CD4-positive, CD25-positive, alpha-beta regulatory T cell (primary cell): ENCODE results near the gene TRIM15. TPM values are rescaled to one million over a fixed set of nuclear protein-coding genes. Genes with fewer than 3 reads are reported as not detected.
"Not testable (repeated sequence)": the region's sequence is repeated elsewhere in the genome, so short reads cannot be mapped to it uniquely, and the experiment has no call there.

Experiments used
- ATAC-seq, 2 donors: fragments of 150-1000 bp; cut with Tn5 transposase; one replicate each; pipeline ENCODE4 v1.10.0; 2021; ENCODE audit warnings: low read depth in 2 of 2, moderate number of reproducible peaks in 2 of 2, moderate library complexity in 1 of 2
- DNase-seq, 3 donors: peaks; one replicate each; pipeline versions ENCODE4 v3.0.0 to v3.0.0-alpha.2; 2012 to 2022; ENCODE audit warnings: mixed read lengths in 1 of 3
- H3K27ac ChIP-seq: one replicate; pipeline ENCODE4 v1.7.0; 2013; ENCODE audit warnings: mild to moderate bottlenecking, low read length; ENCODE audit not compliant: insufficient read depth, poor library complexity, severe bottlenecking
- H3K27me3 ChIP-seq: one replicate; pipeline ENCODE4 v1.7.0; 2013; ENCODE audit warnings: low read length; ENCODE audit not compliant: control insufficient read depth, insufficient read depth
- H3K36me3 ChIP-seq: one replicate; pipeline ENCODE4 v1.7.0; 2013; ENCODE audit warnings: mild to moderate bottlenecking, low read length, moderate library complexity; ENCODE audit not compliant: control insufficient read depth, insufficient read depth
- H3K4me1 ChIP-seq: 2 replicates; pipeline ENCODE4 v1.7.0; 2013; ENCODE audit warnings: mild to moderate bottlenecking, low read length; ENCODE audit not compliant: insufficient read depth, control insufficient read depth, poor library complexity, severe bottlenecking
- H3K4me3 ChIP-seq: one replicate; pipeline ENCODE4 v1.7.0; 2013; ENCODE audit warnings: low read depth, mild to moderate bottlenecking, low read length, moderate library complexity
- H3K9me3 ChIP-seq, 2 experiments: 1 replicate in 1 of 2; 2 replicates in 1 of 2; pipeline ENCODE4 v1.7.0; 2013; ENCODE audit warnings: low read length in 2 of 2, mild to moderate bottlenecking in 1 of 2, moderate library complexity in 1 of 2; ENCODE audit not compliant: control insufficient read depth in 2 of 2
- H3K27ac Mint-ChIP-seq, 3 donors: one replicate each; pipeline ENCODE4 v1.8.0; 2020 to 2022; ENCODE audit warnings: mild to moderate bottlenecking in 3 of 3, mixed read lengths in 3 of 3, moderate library complexity in 2 of 3
- H3K27me3 Mint-ChIP-seq: one replicate; pipeline ENCODE4 v1.8.0; 2022; ENCODE audit warnings: mild to moderate bottlenecking, mixed read lengths
- H3K36me3 Mint-ChIP-seq: one replicate; pipeline ENCODE4 v1.8.0; 2020; ENCODE audit warnings: mixed read lengths
- H3K4me1 Mint-ChIP-seq, 4 donors: one replicate each; pipeline ENCODE4 v1.8.0; 2020 to 2022; ENCODE audit warnings: mixed read lengths in 4 of 4, mild to moderate bottlenecking in 1 of 4
- H3K4me3 Mint-ChIP-seq, 4 donors: one replicate each; pipeline ENCODE4 v1.8.0; 2020 to 2022; ENCODE audit warnings: mild to moderate bottlenecking in 4 of 4, mixed read lengths in 4 of 4, moderate library complexity in 3 of 4
- H3K9me3 Mint-ChIP-seq, 7 donors: one replicate each; pipeline ENCODE4 v1.8.0; 2020 to 2022; ENCODE audit warnings: mixed read lengths in 7 of 7, mild to moderate bottlenecking in 3 of 7, moderate library complexity in 2 of 7
- polyA plus RNA-seq, 4 donors: library from polyadenylated mRNA; unstranded; fragments of 300-500 nt; fragmentation: Illumina TruSeq; gene quantifications; one replicate each; pipeline ENCODE4 v1.2.3, GENCODE V29; 2021
- total RNA-seq: library from RNA; stranded (reverse); gene quantifications from one replicate; pipeline ENCODE4 v1.2.3, GENCODE V29; 2022

The TRIM15 gene
- total and polyA plus RNA-seq, 5 donors from 2014 or later: not detected

DNA sequence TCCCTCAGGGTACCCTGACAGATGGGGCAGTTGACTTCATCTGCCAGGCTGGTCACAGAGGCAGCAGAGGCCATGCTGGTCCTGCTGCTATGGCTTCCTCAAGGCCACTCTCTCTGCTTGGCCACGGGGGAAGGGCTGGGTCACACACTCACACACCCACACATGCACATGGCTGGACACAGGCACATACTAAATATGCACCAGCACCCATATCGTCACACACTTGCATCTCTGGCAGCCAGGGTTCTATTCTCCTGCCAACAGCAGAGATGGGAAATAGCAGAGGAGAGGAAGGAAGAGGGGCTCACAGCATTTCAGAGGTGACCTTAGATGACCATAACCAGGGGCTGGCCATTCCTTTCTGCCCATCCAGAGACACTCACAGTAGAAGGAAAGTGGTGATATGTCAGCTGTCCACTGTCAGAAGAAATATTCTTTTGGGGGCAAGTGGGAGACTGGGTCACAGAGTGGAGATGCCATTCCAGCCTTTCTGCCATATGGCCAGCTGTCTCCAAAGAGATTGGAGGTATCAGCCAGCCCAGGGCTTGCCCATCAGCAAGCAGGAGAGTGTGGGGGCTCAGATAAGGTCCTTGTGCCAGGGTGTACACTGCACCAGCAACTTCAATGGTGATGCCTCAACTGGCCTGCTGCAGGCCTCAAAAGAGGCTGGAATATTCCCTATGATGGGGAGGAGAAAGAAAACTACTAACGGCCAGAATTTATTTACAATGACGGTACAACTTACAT lies 2.4 kb upstream of the TRIM15 start, which contains the start of gene TRIM10:
Gene TRIM10, minus strand, starts transcription at position 427 of the 747 bp plus-strand sequence. Its CDS starts 353 bp downstream, at position 74.
- Mint-ChIP-seq H3K4me1 (peaks cover 0 to 17% (median 7%) of the 10 kb centered on the region in 4 donors), H3K27ac (no peak within 1 kb of the TSS), H3K9me3 (no peaks in the 10 kb centered on the region), H3K27me3 (peaks cover 18% of the 10 kb centered on the region), H3K4me3 (peak within 1 kb of the TSS in 1 of 4 donors; percentile 42), H3K36me3 (no peaks in the 10 kb centered on the region)
- H3K36me3 ChIP-seq: no peaks in the 10 kb centered on the region
- DNase-seq (no peak), ATAC-seq (no peak)
- H3K9me3 ChIP-seq: no peaks in the 10 kb centered on the region
- peaks cover 7% of the 10 kb centered on the region for H3K27me3 ChIP-seq
- H3K27ac ChIP-seq: no peak within 1 kb of the TSS
- H3K4me1 ChIP-seq: peaks cover 4% of the 10 kb centered on the region
- no peak within 1 kb of the TSS for H3K4me3 ChIP-seq

DNA sequence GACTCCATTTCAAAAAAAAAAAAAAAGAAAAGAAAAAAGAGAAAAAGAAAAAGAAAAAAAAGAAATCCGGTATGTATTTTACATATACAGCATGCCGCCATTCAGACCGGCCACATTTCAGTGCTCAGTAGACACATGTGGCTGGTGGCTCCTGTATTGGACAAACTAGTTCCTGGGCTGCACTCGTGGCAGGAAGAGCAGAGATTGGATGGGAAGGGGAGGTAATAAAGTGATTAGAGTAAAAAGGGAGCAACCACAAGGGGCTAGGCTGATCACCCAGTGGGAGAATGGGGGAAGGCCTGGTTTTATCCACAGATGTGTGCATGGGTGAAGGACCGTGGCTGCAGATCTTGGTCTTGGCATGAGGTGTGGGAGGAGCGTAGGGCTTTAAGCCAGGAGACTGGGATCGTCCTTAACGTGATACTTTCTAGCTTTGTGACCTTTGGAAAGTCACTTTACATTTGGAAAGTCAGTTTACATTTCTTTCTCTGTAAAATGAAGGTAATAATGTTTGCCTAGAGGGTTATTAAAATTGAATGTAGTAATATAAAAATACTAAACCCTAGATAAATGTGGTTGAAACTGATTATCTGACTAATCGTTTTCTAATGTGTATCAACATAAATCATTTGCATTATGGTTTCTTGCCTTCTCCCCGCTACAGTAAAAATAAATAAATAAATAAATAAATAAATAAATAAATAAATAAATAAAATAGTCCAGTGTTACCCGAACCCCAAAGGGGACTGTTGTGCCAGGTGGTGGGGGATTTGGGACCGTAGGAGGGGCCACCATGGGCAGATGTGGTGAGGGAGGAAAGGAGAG lies 869 bp upstream of the TRIM15 start:
- DNase-seq: no peak

DNA sequence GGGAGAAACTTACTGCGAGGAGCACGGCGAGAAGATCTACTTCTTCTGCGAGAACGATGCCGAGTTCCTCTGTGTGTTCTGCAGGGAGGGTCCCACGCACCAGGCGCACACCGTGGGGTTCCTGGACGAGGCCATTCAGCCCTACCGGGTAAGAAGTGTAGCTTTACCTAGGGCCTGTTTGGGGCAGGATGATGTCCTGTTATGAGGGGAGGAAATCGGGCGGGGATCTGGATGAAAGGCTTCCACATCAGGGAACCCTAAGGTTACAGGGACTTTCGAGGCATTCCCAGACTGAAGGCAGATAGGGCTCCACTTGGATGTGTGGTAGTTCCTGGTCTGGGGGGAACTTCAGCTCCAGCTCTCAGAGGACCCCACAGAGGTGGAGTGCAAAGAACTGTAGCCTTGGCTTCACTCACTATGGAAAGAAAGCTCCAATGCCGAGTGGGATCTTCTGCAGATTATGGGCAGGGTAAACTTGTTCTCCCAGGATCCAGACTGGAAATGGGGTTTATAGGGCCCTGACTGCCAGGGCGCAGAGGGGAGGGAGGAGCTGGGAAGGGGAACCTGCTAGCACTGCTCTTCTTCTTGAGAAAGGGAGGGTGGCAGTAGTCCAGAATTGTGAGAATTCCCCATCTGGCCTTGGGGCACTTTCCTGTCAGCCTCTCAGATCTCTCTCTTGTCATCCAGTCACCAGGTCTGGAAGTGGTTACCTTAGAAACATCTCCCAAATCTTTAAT lies 740 bp downstream of the TRIM15 start:
- Mint-ChIP-seq H3K4me1 (peaks cover 7 to 29% (median 14%) of the 10 kb centered on the region in 4 donors), H3K4me3 (no peak overlapping the region), H3K9me3 (no peaks in the 10 kb centered on the region), H3K27me3 (peaks cover 13% of the 10 kb centered on the region), H3K27ac (peak overlapping the region in 1 of 3 donors; percentile 20), H3K36me3 (no peaks in the 10 kb centered on the region)
- Histone ChIP-seq H3K4me1 (peaks cover 8% of the 10 kb centered on the region), H3K36me3 (no peaks in the 10 kb centered on the region), H3K4me3 (no peak overlapping the region), H3K9me3 (no peaks in the 10 kb centered on the region), H3K27me3 (peaks cover 4% of the 10 kb centered on the region), H3K27ac (no peak overlapping the region)
- ATAC-seq: no peak
- DNase-seq: no peak

More for the DNA sequence above, 869 bp upstream of the TRIM15 start:
- H3K27me3 Mint-ChIP-seq: peaks cover 8% of the 10 kb centered on the region
- no peak for ATAC-seq
- peaks cover 8% of the 10 kb centered on the region for H3K4me1 ChIP-seq
- no peak overlapping the region for H3K27ac Mint-ChIP-seq
- no peaks in the 10 kb centered on the region for H3K9me3 ChIP-seq
- H3K9me3 Mint-ChIP-seq: no peaks in the 10 kb centered on the region
- H3K27ac ChIP-seq: no peak overlapping the region
- peak overlapping the region in 3 of 4 donors; percentile 30 to 62 (median 42) for H3K4me3 Mint-ChIP-seq
- peaks cover 2% of the 10 kb centered on the region for H3K27me3 ChIP-seq
- H3K36me3 ChIP-seq: no peaks in the 10 kb centered on the region
- no peaks in the 10 kb centered on the region for H3K36me3 Mint-ChIP-seq
- H3K4me1 Mint-ChIP-seq: peaks cover 7 to 23% (median 10%) of the 10 kb centered on the region in 4 donors
- peak overlapping the region; percentile 26 for H3K4me3 ChIP-seq

DNA sequence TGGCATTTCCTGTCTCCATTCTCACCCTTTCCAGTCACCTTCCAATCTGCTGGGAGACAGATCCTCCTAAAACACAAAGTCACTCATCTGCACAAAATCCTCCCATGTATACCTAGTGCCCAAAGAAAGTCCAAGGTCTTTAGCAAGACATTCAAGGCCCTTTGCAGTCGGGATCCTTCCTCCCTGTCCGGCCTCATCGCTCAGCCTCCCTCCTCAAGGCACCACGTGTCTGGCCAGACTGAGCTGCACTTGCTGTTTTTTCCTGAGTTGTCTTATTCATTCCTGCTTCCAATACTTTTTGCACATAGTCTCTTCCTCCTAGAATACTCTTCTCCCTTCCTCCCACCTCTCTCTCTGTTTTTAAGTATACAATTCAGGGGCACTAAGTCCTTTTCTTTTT lies 1.4 kb downstream of the TRIM15 start:
- H3K36me3 Mint-ChIP-seq: no peaks in the 10 kb centered on the region
- DNase-seq: no peak
- peaks cover 14% of the 10 kb centered on the region for H3K27me3 Mint-ChIP-seq
- H3K27ac Mint-ChIP-seq: no peak overlapping the region
- Histone ChIP-seq H3K4me3 (no peak overlapping the region), H3K27ac (no peak overlapping the region), H3K4me1 (peaks cover 8% of the 10 kb centered on the region), H3K27me3 (peaks cover 4% of the 10 kb centered on the region), H3K36me3 (no peaks in the 10 kb centered on the region), H3K9me3 (no peaks in the 10 kb centered on the region)
- no peak overlapping the region for H3K4me3 Mint-ChIP-seq
- H3K9me3 Mint-ChIP-seq: no peaks in the 10 kb centered on the region
- ATAC-seq: no peak
- H3K4me1 Mint-ChIP-seq: peaks cover 7 to 29% (median 14%) of the 10 kb centered on the region in 4 donors

DNA sequence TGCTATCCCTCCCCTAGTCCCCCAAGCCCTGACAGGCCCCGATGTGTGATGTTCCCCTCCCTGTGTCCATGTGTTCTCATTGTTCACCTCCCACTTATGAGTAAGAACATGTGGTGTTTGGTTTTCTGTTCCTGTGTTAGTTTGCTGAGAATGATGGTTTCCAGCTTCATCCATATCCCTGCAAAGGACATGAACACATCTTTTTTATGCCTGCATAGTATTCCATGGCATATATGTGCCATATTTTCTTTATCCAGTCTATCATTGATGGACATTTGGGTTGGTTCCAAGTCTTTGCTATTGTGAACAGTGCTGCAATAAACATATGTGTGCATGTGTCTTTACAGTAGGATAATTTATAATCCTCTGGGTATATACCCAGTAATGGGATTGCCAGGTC lies 1.9 kb downstream of the TRIM15 start:
- H3K27ac Mint-ChIP-seq, ATAC-seq, H3K36me3 Mint-ChIP-seq, H3K4me3 Mint-ChIP-seq, H3K27me3 ChIP-seq, H3K9me3 Mint-ChIP-seq, H3K36me3 ChIP-seq, DNase-seq, H3K27ac ChIP-seq, H3K4me3 ChIP-seq, H3K4me1 ChIP-seq, H3K9me3 ChIP-seq: not testable (repeated sequence)
- peaks cover 19% of the 10 kb centered on the region for H3K27me3 Mint-ChIP-seq
- peaks cover 7 to 29% (median 17%) of the 10 kb centered on the region in 4 donors for H3K4me1 Mint-ChIP-seq

DNA sequence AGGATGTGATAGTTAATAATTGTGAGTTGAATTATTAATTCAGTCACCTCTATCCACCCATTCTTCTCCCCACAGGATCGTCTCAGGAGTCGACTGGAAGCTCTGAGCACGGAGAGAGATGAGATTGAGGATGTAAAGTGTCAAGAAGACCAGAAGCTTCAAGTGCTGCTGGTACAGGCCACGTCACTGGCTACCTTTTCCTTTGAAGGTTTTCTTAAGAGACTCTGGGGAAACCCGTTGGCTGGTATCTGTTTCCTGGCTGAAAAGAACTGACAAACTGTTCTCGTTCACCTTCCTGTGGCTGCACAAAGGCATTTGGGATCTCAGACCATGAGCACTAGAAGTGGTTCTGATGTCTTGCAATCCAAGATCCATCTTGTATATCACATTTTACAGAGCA lies 3.8 kb downstream of the TRIM15 start:
- Mint-ChIP-seq H3K36me3 (no peaks in the 10 kb centered on the region), H3K4me3 (peak overlapping the region in 1 of 4 donors; percentile 17), H3K9me3 (no peaks in the 10 kb centered on the region), H3K27ac (no peak overlapping the region), H3K4me1 (peaks cover 7 to 33% (median 18%) of the 10 kb centered on the region in 4 donors), H3K27me3 (peaks cover 35% of the 10 kb centered on the region)
- peaks cover 15% of the 10 kb centered on the region for H3K27me3 ChIP-seq
- H3K9me3 ChIP-seq: no peaks in the 10 kb centered on the region
- DNase-seq: peak in 1 of 3 donors; percentile 70
- H3K27ac ChIP-seq: no peak overlapping the region
- H3K36me3 ChIP-seq: no peaks in the 10 kb centered on the region
- H3K4me3 ChIP-seq: no peak overlapping the region
- peaks cover 13% of the 10 kb centered on the region for H3K4me1 ChIP-seq
- ATAC-seq: peak; percentile 38 to 43

DNA sequence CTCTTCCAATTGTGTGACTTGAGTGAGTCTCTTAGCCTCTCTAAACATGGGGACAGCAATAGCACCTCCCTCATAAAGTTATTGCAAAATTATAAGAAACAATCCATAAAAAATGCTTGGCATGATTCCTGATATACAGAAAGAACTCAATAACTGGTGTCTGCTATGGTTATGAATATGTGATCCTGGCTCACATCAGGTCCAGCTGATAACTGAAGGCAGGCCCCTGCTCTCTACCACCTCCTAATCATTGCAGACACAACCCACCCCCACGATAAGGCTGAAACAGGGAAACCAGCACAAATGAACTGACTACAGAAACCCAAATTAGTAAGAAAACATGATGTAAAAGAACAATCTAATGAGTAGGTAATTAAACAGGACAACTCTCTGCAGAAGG lies 5.4 kb downstream of the TRIM15 start:
- DNase-seq: no peak
- Histone ChIP-seq H3K27me3 (peaks cover 22% of the 10 kb centered on the region), H3K9me3 (no peaks in the 10 kb centered on the region), H3K4me1 (peaks cover 11% of the 10 kb centered on the region), H3K4me3 (no peak overlapping the region), H3K27ac (no peak overlapping the region), H3K36me3 (no peaks in the 10 kb centered on the region)
- H3K27me3 Mint-ChIP-seq: peaks cover 48% of the 10 kb centered on the region
- H3K27ac Mint-ChIP-seq: peak overlapping the region in 1 of 3 donors; percentile 13
- H3K4me1 Mint-ChIP-seq: peaks cover 7 to 30% (median 16%) of the 10 kb centered on the region in 4 donors
- no peaks in the 10 kb centered on the region for H3K9me3 Mint-ChIP-seq
- no peak for ATAC-seq
- H3K4me3 Mint-ChIP-seq: no peak overlapping the region
- no peaks in the 10 kb centered on the region for H3K36me3 Mint-ChIP-seq
